GM18508 (cell line): ENCODE data around the gene SERINC5.
"Not testable (repeated sequence)": the region's sequence is repeated elsewhere in the genome, so short reads cannot be mapped to it uniquely, and the experiment has no call there.

ENCODE experiments used
- ATAC-seq: cut with Tn5 transposase; IDR thresholded peaks from one replicate; pipeline ENCODE4 v1.9.1; 2021; ENCODE audit warnings: moderate number of reproducible peaks; ENCODE audit not compliant: insufficient read depth, unreplicated experiment

The SERINC5 gene

DNA sequence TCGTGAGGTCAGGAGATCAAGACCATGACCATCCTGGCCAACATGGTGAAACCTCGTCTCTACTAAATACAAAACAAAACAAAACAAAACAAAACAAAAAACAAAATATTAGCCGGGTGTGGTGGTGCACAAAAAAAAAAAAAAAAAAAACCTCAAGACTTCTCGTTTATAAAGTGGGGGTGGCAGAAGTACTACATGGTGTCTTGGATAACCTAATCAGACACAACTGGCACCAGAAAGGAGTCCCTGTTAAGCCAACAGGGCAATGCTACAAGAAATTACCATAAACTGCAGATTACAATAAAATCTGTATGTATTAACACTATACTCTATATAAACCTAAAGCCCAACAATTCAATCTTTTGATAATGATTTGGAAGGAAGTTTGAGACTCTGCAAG lies 50.0 kb downstream of the SERINC5 start:
- ATAC-seq: no peak

DNA sequence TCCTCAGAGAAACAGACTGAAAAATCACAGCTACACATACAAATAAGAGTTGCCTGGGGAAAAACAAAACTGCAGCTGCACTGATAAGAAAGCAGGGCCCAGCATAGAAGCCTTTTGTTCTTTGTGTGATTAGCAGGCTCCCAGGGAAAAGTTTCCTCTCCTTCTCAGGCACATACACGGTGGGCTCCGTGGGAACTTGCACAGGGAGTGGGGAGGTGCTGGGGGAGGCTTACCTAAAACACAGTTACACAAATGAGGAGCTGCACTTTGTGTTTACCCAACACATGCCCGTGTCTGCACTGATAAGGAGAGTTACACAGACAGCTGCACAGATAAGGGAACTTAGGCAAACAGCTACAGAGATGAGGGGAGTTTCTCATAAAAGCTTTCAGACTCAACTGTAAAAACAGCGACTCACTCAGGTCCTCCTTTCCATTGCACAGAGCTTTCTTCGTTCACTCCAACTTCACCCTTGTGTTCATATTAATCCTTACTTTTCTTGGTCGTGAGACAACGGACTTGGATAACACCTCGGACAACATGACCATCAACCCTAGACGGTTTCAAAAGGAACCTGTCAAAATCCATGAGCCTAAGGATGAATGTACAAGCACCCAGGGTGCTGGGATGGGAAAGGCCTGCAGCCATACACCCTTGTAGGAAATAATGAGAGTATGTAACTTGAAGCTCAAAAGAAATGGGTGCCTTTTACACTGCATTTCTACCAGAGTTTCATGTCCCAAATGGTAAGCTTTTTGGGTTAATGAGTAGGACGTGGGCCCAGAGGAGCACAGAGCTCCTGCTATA lies 50.8 kb downstream of the SERINC5 start:
- ATAC-seq: no peak

DNA sequence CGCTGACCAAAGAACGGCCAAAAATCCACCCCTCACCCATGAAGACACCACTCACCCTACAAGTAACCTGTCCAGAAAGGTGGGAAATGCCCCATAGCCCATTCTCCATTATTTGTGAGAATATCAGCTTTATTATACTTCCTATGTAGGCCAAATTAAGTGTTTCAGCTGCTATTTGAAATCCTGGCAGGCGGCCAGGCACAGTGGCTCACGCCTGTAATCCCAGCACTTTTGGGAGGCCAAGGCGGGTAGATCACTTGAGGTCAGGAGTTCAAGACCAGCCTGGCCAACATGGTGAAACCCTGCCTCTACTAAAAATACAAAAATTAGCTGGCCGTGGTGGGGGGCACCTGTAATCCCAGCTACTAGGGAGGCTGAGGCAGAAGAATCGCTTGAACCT lies 54.1 kb downstream of the SERINC5 start:
- not testable (repeated sequence) for ATAC-seq

DNA sequence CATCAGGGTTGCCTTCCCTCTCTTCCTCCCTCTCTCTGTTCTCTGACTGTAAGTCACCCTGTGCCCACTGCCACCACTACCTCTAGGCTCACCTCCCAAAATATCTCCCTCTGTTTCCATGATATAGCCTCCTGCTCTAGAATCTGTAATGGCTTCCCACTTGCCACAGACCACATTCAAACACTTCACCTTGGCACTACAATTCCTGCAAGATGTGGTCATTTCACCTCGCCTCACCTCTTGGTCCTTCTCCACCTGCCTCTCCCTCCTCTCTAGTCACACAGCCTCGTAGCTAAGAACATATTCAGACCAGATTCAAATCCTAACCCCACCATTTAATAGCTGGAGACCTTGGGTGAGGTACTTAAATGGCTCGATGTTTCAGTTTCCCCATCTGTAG lies 56.9 kb downstream of the SERINC5 start:
- no peak for ATAC-seq

DNA sequence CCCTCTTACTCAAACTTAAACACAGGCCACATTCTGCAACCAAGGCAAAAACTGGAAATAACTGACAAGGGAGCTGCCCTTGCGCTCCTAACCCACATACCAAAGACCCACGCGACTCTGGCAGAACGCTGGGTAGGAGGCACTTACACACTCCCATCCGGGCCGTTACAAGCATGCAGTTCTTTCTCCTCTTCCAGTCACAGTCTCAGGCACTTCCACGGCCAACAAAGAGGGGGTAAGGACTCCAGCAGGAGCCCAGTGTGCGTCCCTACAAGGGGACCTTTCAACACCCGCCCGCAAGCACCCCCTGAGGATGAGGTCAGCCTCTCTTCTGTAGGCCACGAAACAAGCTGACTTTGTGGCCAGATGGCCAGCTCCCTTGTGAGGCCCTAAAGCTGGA lies 57.4 kb downstream of the SERINC5 start:
- no peak for ATAC-seq

DNA sequence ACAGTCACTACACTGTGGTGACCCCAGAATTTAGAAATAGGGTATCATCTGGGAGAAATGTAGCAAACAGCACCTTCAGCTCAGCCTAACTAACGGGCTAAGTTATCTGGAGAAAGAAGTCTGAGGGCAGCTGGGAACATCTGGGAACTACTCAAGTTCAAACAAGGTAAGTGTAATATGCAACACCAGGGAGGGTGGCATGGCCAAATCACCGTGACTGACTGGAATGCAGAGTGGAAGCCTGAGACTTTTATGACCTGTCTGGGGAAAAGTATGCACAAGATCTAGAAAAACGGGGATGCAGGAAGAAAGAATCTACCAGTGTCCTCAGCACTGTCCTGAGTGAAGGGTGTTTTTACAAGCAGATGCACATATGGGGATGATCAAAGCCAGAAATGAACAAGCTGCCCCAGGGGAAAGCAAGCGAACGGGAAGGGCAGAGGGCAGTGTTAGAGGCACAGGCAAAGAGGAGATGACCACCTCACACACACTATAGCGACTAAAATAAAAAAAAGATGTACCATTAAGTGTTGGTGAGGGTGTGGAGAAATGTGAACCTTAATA lies 59.9 kb downstream of the SERINC5 start:
- no peak for ATAC-seq

DNA sequence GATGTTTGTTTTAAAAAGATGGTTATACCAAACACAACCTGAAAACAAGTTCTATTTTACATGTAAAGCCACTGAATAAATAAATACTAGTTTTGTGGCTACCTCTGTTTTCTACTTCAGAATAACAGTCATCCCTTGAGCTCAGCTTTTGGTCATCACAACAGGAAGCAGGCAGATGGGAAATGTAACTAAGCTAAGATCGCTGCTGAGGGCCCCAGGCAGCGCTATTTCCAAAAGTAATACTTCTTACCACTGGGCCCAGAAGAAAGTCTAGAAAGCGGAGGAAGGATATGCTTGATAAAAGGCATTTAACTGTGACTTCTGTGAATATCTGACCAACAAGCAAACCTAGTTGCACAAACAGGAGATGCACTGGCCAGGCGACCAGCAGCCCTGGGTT lies 61.4 kb downstream of the SERINC5 start:
- ATAC-seq: no peak

DNA sequence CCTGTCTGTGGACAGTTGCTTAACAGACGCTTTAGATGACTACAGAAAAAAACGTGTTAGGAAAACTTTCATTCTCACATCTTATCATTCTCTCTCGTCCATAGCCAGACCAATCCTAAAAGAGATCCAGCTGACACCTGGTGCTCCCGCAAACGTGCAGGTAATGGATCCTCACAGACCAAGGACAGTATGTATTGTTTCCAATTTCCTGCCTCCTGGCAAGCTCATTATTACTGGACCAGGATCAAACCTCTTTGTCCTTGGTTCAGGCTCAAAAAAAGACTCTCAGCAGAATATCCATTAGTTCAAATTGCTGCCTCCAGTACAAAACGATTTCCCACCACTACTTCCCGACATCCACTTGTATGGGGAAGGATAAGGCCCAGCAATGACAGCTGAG lies 62.4 kb downstream of the SERINC5 start:
- no peak for ATAC-seq

DNA sequence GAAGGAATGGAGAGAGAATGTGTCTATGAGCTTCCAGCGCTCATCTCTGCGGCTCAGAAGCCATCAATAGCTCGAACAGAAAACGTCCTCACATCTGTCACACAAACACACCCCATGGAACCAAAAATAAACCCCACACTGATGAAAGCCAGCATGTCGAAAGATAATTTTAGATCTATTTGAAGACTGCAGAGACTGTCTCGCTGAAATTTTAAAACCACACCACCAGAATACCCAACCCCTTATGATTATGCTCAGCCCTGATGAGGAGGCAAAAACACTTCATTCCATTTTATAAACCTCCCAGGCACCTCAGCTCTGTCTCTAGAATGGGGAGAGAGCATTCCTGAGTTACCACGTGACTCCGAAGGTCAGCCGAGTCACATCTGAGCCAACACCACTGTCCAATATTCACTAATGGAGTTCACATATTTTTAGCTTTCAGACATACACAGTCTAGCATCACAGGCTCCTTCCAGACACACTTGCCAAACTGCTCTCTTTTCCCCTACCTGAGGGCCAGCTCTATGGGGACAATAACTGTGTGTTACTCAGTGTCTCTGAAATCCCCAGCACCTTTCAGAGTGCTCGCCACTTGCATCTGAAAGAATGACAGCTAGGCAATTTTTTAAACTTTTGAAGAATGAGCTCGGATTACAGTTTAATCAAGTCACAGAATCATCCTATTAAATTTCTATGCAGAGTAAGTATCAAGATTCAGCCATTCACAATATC lies 63.2 kb downstream of the SERINC5 start:
- ATAC-seq: no peak

DNA sequence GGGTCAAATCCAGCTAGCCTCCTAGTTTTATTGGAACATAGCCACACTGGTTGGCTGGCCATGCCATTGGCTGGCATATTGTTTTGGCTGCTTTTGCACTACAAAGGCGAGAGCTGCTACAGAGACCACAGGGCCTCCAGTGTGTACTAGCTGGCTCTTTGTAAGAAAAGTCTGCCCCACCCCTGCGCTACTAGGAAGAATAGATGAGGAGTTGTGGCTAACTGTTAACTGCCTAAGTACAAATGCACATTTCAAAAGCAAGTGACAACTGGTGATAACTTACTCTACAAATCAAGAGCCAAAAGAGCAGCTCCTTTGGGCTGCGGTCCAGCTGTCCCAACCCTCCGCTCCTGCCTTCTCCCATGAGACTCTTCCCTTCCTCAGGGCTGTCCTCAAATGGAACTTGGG lies 63.9 kb downstream of the SERINC5 start:
- no peak for ATAC-seq

DNA sequence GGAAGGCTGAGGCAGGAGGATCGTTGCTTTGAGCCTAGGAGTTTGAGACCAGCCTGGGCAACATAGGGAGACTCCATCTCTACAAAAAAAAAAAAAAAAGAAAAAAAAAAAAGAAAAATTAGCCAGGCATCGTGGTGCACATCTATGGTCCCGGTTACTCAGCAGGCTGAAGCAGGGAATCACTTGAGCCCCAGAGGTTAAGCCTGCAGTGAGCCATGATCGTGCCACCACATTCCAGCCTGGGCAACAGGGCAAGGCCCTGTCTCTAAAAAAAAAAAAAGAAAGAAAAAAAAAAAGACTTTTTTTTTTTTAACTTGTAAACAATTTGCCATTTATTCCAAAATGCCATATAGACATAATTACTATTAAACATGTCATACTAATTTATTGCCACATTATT lies 64.5 kb downstream of the SERINC5 start:
- ATAC-seq: no peak

DNA sequence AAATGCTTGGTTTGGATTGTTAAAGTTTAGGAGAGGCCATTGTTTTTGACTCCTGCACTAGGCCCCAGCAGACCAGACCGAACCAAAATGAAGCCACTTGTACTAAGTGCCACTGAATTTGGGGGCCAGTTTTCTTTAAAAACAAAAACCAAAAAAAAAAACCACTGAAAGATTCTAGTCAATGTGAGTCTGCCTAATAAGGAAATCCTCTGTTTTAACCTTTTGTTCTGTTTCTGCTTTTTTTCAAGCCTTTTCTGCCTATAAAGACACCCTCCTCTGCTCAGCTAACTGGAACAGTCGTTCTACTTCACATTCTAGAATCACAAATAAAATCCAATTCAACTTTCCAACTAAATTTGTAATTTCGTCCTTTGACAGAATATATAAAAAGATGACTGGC lies 64.9 kb downstream of the SERINC5 start:
- ATAC-seq: no peak

DNA sequence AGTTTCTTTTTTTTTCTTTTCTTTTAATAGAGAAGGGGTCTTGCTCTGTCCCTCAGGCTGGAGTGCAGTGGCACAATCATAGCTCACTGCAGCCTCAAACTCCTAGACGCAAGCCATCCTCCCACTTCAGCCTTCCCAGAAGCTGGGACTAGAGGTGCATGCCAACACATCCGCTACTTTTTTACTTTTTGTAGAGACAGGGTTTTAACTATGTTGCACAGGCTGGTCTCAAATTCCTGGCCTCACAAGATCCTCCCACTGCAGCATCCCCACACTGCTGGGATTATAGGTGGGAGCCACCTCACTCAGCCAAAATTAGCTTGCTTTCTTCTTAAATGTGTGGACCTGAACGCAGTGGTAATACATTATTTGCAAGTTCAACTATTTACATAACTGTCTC lies 66.1 kb downstream of the SERINC5 start:
- no peak for ATAC-seq

DNA sequence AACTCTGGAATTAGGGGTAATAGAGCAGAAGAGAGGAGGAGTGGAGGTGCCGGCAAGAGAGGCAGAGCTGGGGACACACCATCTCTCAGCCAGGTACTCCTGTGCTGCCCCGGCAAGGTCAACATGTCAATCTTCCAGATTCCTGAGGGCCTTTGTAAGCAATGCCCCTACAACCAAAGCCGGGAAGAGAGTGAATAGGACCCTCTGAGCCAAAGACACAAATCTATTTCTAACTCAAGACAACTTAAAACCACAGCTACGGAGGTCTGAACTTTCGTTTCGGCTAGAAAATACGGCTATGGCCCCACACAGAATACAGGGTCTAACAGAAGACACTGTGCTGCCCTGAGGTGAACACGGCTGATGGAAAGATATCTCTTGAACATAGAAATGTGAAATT lies 66.6 kb downstream of the SERINC5 start:
- no peak for ATAC-seq

DNA sequence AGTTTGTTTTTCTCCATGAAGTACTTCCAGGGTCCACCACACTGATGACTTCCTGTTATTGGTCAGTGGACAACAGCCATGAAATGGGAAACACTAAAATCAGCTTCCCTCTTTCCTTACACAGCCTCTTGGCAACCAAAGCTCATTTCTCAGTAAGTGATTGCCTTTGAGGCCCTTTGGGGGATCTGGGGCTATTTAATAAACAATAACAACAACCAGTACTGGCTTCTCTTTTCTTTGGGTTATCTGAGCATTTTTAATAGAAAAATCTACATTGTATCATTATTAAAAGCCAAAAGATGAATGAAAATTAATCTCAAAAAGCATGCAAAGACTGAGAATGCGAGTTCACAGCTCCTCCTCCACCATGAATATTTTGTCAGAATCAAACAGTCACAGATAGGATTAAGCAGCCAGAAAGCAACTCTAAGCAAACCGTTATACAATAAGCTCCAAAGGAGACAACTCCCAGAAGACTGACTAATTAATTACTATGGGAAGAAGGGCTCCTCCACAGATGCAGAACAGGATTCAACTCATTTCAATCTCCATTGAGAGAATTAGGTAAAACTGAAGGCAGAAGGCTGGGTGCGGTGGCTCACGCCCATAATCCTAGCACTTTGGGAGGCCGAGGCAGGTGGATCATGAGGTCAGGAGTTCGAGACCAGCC lies 68.3 kb downstream of the SERINC5 start:
- ATAC-seq: no peak

DNA sequence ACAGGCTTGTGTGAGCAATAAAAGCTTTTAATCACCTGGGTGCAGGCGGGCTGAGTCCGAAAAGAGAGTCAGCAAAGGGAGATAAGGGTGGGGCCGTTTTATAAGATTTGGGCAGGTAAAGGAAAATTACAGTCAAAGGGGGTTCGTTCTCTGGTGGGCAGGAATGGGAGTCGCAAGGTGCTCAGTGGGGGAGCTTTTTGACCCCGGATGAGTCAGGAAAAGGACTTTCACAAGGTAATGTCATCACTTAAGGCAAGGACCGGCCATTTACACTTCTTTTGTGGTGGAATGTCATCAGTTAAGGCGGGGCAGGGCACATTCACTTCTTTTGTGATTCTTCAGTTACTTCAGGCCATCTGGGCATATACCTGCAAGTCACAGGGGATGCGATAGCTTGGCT lies 70.3 kb downstream of the SERINC5 start:
- ATAC-seq: not testable (repeated sequence)

DNA sequence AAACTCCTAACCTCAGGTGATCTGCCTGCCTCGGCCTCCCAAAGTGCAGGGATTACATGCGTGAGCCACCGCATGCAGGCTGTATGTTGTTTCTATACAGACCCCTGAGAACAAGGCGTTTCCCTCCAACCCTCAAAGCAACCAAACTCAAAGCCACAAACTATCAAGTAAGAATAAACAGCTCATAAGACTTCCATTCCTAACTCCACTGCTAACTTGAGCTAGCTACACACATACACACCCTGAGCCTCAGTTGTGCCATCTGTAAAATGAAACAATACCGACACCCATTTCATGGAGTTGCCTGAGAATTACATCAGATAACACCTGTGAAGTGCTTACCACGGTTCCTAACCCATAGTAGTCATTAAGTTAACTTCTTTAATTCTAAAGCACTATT lies 70.8 kb downstream of the SERINC5 start:
- ATAC-seq: no peak

DNA sequence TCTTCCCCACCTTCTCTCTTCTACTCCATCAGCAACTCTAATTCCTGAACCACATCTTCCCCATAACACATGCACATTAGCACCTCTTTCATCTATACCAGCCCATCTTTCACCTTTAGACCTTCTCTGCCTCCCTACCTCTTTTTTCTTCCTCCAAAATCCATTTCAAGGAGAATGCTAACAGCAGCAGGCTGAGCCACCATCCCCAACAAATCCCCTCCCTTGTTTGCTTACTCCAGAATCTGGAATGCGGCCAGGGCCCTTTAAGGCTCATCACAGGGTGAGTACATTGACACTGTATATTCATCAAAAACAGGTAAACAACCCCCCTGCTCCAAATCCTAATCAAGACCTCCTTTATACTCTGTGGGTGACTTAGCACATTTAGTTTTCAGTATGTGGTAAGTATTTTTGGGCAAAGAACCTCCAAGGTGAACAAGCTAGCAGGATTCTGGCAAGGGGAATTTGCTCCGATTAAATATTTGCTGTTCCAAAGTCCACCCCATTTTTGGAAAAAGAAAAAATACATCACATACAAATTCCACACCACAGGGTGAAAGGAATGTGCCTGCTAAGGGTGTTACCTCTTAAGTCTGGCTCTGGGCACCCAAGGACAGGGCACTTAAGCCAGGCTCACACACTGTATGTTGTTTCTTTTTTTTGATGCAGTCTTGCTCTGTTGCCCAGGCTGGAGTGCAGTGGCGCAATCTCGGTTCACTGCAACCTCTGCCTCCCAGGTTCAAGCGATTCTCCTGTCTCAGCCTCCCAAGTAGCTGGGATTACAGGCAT lies 71.4 kb downstream of the SERINC5 start:
- ATAC-seq: no peak

DNA sequence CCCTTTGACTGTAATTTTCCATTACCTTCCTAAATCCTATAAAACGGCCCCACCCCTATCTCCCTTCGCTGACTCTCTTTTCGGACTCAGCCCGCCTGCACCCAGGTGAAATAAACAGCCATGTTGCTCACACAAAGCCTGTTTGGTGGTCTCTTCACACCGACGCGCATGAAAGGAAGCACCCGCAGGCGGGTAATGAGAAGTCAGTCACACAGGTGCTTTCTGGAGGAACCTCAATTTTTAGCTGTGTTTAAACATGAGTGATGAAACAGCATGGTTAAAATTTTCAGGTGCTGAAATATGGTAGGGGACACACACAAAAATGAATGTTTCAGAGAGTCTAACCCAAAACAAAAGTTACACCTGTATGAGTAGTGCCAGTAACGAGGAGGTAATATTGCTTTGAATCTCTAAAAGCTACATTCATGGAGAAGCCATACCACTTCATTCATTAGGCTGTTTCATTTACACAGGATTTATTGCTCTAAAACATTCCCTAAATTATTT lies 72.1 kb downstream of the SERINC5 start:
- ATAC-seq: not testable (repeated sequence)
